ENCODE results near the gene PRKCH.

PRKCH gene

GRCh38 chr14:61516964-61517653 is 195.7 kb downstream of the PRKCH start:
- peaks cover 22% of the 10 kb centered on the region for H3K36me3 ChIP-seq (ENCODE audit: control insufficient read depth, insufficient read depth, low read length)
- no peak overlapping the region for H3K4me3 ChIP-seq (ENCODE audit: insufficient read depth, low read depth, low read length, poor library complexity, severe bottlenecking)
- no peaks in the 10 kb centered on the region for H3K9me3 ChIP-seq (ENCODE audit: control insufficient read depth, low read length)
- DNase-seq = no peak
- H3K4me1 ChIP-seq (ENCODE audit: control insufficient read depth, insufficient read depth, low read length, poor library complexity, severe bottlenecking) = peaks cover 7% of the 10 kb centered on the region
- H3K27ac ChIP-seq (ENCODE audit: insufficient read depth, low read length, poor library complexity, severe bottlenecking) = no peak overlapping the region
- no peaks in the 10 kb centered on the region for H3K27me3 ChIP-seq (replicated peaks; ENCODE audit: control insufficient read depth, insufficient read depth, low read length, poor library complexity, severe bottlenecking)

- H3K27me3 ChIP-seq (replicated peaks; ENCODE audit: control insufficient read depth, insufficient read depth, low read length, poor library complexity, severe bottlenecking) = no peaks in the 10 kb centered on the region
- peaks cover 15% of the 10 kb centered on the region for H3K4me1 ChIP-seq (ENCODE audit: control insufficient read depth, insufficient read depth, low read length, poor library complexity, severe bottlenecking)
- H3K9me3 ChIP-seq (ENCODE audit: control insufficient read depth, low read length) = no peaks in the 10 kb centered on the region
- H3K27ac ChIP-seq (ENCODE audit: insufficient read depth, low read length, poor library complexity, severe bottlenecking) = no peak overlapping the region
- H3K36me3 ChIP-seq (ENCODE audit: control insufficient read depth, insufficient read depth, low read length) = peaks cover 14% of the 10 kb centered on the region
- no peak overlapping the region for H3K4me3 ChIP-seq (ENCODE audit: insufficient read depth, low read depth, low read length, poor library complexity, severe bottlenecking)
- no peak for DNase-seq
Measured at GRCh38 chr14:61517911-61518384, 196.6 kb downstream of the PRKCH start.

GRCh38 chr14:61518403-61518802 is 197.0 kb downstream of the PRKCH start:
- Histone ChIP-seq H3K36me3 (ENCODE audit: control insufficient read depth, insufficient read depth, low read length) (peaks cover 10% of the 10 kb centered on the region), H3K4me3 (ENCODE audit: insufficient read depth, low read depth, low read length, poor library complexity, severe bottlenecking) (no peak overlapping the region), H3K27me3 (replicated peaks; ENCODE audit: control insufficient read depth, insufficient read depth, low read length, poor library complexity, severe bottlenecking) (no peaks in the 10 kb centered on the region), H3K4me1 (ENCODE audit: control insufficient read depth, insufficient read depth, low read length, poor library complexity, severe bottlenecking) (peaks cover 20% of the 10 kb centered on the region), H3K9me3 (ENCODE audit: control insufficient read depth, low read length) (no peaks in the 10 kb centered on the region), H3K27ac (ENCODE audit: insufficient read depth, low read length, poor library complexity, severe bottlenecking) (no peak overlapping the region)
- DNase-seq = no peak

GRCh38 chr14:61519106-61519505 is 197.7 kb downstream of the PRKCH start:
- Histone ChIP-seq H3K27me3 (replicated peaks; ENCODE audit: control insufficient read depth, insufficient read depth, low read length, poor library complexity, severe bottlenecking) (no peaks in the 10 kb centered on the region), H3K4me3 (ENCODE audit: insufficient read depth, low read depth, low read length, poor library complexity, severe bottlenecking) (no peak overlapping the region), H3K9me3 (ENCODE audit: control insufficient read depth, low read length) (no peaks in the 10 kb centered on the region), H3K4me1 (ENCODE audit: control insufficient read depth, insufficient read depth, low read length, poor library complexity, severe bottlenecking) (peaks cover 24% of the 10 kb centered on the region), H3K27ac (ENCODE audit: insufficient read depth, low read length, poor library complexity, severe bottlenecking) (no peak overlapping the region), H3K36me3 (ENCODE audit: control insufficient read depth, insufficient read depth, low read length) (peaks cover 3% of the 10 kb centered on the region)
- DNase-seq = no peak

- Histone ChIP-seq H3K27me3 (replicated peaks; ENCODE audit: control insufficient read depth, insufficient read depth, low read length, poor library complexity, severe bottlenecking) (no peaks in the 10 kb centered on the region), H3K9me3 (ENCODE audit: control insufficient read depth, low read length) (no peaks in the 10 kb centered on the region), H3K4me1 (ENCODE audit: control insufficient read depth, insufficient read depth, low read length, poor library complexity, severe bottlenecking) (peaks cover 30% of the 10 kb centered on the region), H3K27ac (ENCODE audit: insufficient read depth, low read length, poor library complexity, severe bottlenecking) (no peak overlapping the region), H3K36me3 (ENCODE audit: control insufficient read depth, insufficient read depth, low read length) (no peaks in the 10 kb centered on the region), H3K4me3 (ENCODE audit: insufficient read depth, low read depth, low read length, poor library complexity, severe bottlenecking) (no peak overlapping the region)
- DNase-seq = no peak
Measured at GRCh38 chr14:61519735-61520134, 198.4 kb downstream of the PRKCH start.

GRCh38 chr14:61520576-61520975 is 199.2 kb downstream of the PRKCH start:
- H3K9me3 ChIP-seq (ENCODE audit: control insufficient read depth, low read length) = no peaks in the 10 kb centered on the region
- no peaks in the 10 kb centered on the region for H3K27me3 ChIP-seq (replicated peaks; ENCODE audit: control insufficient read depth, insufficient read depth, low read length, poor library complexity, severe bottlenecking)
- DNase-seq = no peak

GRCh38 chr14:61521773-61522172 is 200.4 kb downstream of the PRKCH start:
- no peak overlapping the region for H3K27ac ChIP-seq (ENCODE audit: insufficient read depth, low read length, poor library complexity, severe bottlenecking)
- H3K36me3 ChIP-seq (ENCODE audit: control insufficient read depth, insufficient read depth, low read length) = peaks cover 10% of the 10 kb centered on the region
- peaks cover 37% of the 10 kb centered on the region for H3K4me1 ChIP-seq (ENCODE audit: control insufficient read depth, insufficient read depth, low read length, poor library complexity, severe bottlenecking)
- no peaks in the 10 kb centered on the region for H3K27me3 ChIP-seq (replicated peaks; ENCODE audit: control insufficient read depth, insufficient read depth, low read length, poor library complexity, severe bottlenecking)
- H3K9me3 ChIP-seq (ENCODE audit: control insufficient read depth, low read length) = no peaks in the 10 kb centered on the region
- H3K4me3 ChIP-seq (ENCODE audit: insufficient read depth, low read depth, low read length, poor library complexity, severe bottlenecking) = no peak overlapping the region
- no peak for DNase-seq

More at GRCh38 chr14:61520576-61520975, 199.2 kb downstream of the PRKCH start:
- Histone ChIP-seq H3K4me1 (ENCODE audit: control insufficient read depth, insufficient read depth, low read length, poor library complexity, severe bottlenecking) (peaks cover 37% of the 10 kb centered on the region), H3K4me3 (ENCODE audit: insufficient read depth, low read depth, low read length, poor library complexity, severe bottlenecking) (no peak overlapping the region), H3K36me3 (ENCODE audit: control insufficient read depth, insufficient read depth, low read length) (no peaks in the 10 kb centered on the region), H3K27ac (ENCODE audit: insufficient read depth, low read length, poor library complexity, severe bottlenecking) (no peak overlapping the region)

GRCh38 chr14:61523751-61524150 is 202.4 kb downstream of the PRKCH start:
- no peaks in the 10 kb centered on the region for H3K9me3 ChIP-seq (ENCODE audit: control insufficient read depth, low read length)
- H3K27ac ChIP-seq (ENCODE audit: insufficient read depth, low read length, poor library complexity, severe bottlenecking) = no peak overlapping the region
- H3K4me1 ChIP-seq (ENCODE audit: control insufficient read depth, insufficient read depth, low read length, poor library complexity, severe bottlenecking) = peaks cover 31% of the 10 kb centered on the region
- DNase-seq = no peak
- H3K27me3 ChIP-seq (replicated peaks; ENCODE audit: control insufficient read depth, insufficient read depth, low read length, poor library complexity, severe bottlenecking) = no peaks in the 10 kb centered on the region
- H3K4me3 ChIP-seq (ENCODE audit: insufficient read depth, low read depth, low read length, poor library complexity, severe bottlenecking) = no peak overlapping the region
- H3K36me3 ChIP-seq (ENCODE audit: control insufficient read depth, insufficient read depth, low read length) = peaks cover 27% of the 10 kb centered on the region

GRCh38 chr14:61524211-61524806 is 202.9 kb downstream of the PRKCH start:
- Histone ChIP-seq H3K9me3 (ENCODE audit: control insufficient read depth, low read length) (no peaks in the 10 kb centered on the region), H3K4me3 (ENCODE audit: insufficient read depth, low read depth, low read length, poor library complexity, severe bottlenecking) (no peak overlapping the region), H3K4me1 (ENCODE audit: control insufficient read depth, insufficient read depth, low read length, poor library complexity, severe bottlenecking) (peaks cover 31% of the 10 kb centered on the region), H3K36me3 (ENCODE audit: control insufficient read depth, insufficient read depth, low read length) (peaks cover 32% of the 10 kb centered on the region), H3K27me3 (replicated peaks; ENCODE audit: control insufficient read depth, insufficient read depth, low read length, poor library complexity, severe bottlenecking) (no peaks in the 10 kb centered on the region), H3K27ac (ENCODE audit: insufficient read depth, low read length, poor library complexity, severe bottlenecking) (peak overlapping the region; percentile 35)
- DNase-seq = no peak

GRCh38 chr14:61524936-61525292 is 203.5 kb downstream of the PRKCH start:
- H3K4me3 ChIP-seq (ENCODE audit: insufficient read depth, low read depth, low read length, poor library complexity, severe bottlenecking) = no peak overlapping the region
- H3K27ac ChIP-seq (ENCODE audit: insufficient read depth, low read length, poor library complexity, severe bottlenecking) = peak overlapping the region; percentile 35
- H3K4me1 ChIP-seq (ENCODE audit: control insufficient read depth, insufficient read depth, low read length, poor library complexity, severe bottlenecking) = peaks cover 31% of the 10 kb centered on the region

More at GRCh38 chr14:61524936-61525292, 203.5 kb downstream of the PRKCH start:
- no peaks in the 10 kb centered on the region for H3K9me3 ChIP-seq (ENCODE audit: control insufficient read depth, low read length)
- H3K27me3 ChIP-seq (replicated peaks; ENCODE audit: control insufficient read depth, insufficient read depth, low read length, poor library complexity, severe bottlenecking) = no peaks in the 10 kb centered on the region
- peaks cover 34% of the 10 kb centered on the region for H3K36me3 ChIP-seq (ENCODE audit: control insufficient read depth, insufficient read depth, low read length)
- DNase-seq = no peak
